H1 (cell line): ENCODE measurements around the gene ZNF521. TPM values are rescaled to one million over a fixed set of nuclear protein-coding genes. Genes with fewer than 3 reads are reported as not detected.

ENCODE experiments used
- SP2 ChIP-seq: IDR thresholded peaks from 2 replicates; pipeline ENCODE4 v1.6.1; 2012; ENCODE audit warnings: mild to moderate bottlenecking, low read length, inconsistent platforms
- SUZ12 ChIP-seq: fragments of 200-600 bp; sonication (generic); IDR thresholded peaks from 2 replicates; pipeline ENCODE4 v1.6.1; 2012; ENCODE audit warnings: mild to moderate bottlenecking, inconsistent platforms, low read length, moderate library complexity, mixed read lengths
- polyA plus RNA-seq, 7 experiments: library from polyadenylated mRNA; depleted of rRNA in 3 of 7; stranded (reverse) in 5 of 7; unstranded in 2 of 7; fragments of >200 nt in 5 of 7; fragments of 200-250 nt in 2 of 7; gene quantifications; 1 replicate in 5 of 7; 2 replicates in 1 of 7; 4 replicates in 1 of 7; pipeline versions ENCODE4 v1.2.1 to v1.2.3, GENCODE V29; 2011 to 2013; ENCODE audit warnings: missing spikeins in 2 of 7, mixed read lengths in 2 of 7
- total RNA-seq: library from RNA; stranded (reverse); fragmentation: NEBNext Ultra II Directional; extraction: Animal tissue kit (Norgen Biotek cat#: 25700); gene quantifications from 2 replicates; pipeline ENCODE4 v1.2.1, GENCODE V29; 2021
- TF ChIP-seq, protein P1 (sequence below): fragments of 300-600 bp; sonication (generic); IDR thresholded peaks from 2 replicates; pipeline ENCODE4 v1.7.1; 2012; ENCODE audit warnings: low read length, moderate library complexity, mild to moderate bottlenecking, inconsistent platforms; ENCODE audit not compliant: insufficient replicate concordance

The ZNF521 gene
- total and polyA plus RNA-seq, 2 of the 8 experiments (the other 6 are each of a cell fraction or from before 2014, with no cell fraction given), result 9.5 to 15.8 TPM

GRCh38 chr18:25314838-25315190 lies 37.2 kb downstream of the ZNF521 start (continued):
- TF ChIP-seq, protein P1, sequence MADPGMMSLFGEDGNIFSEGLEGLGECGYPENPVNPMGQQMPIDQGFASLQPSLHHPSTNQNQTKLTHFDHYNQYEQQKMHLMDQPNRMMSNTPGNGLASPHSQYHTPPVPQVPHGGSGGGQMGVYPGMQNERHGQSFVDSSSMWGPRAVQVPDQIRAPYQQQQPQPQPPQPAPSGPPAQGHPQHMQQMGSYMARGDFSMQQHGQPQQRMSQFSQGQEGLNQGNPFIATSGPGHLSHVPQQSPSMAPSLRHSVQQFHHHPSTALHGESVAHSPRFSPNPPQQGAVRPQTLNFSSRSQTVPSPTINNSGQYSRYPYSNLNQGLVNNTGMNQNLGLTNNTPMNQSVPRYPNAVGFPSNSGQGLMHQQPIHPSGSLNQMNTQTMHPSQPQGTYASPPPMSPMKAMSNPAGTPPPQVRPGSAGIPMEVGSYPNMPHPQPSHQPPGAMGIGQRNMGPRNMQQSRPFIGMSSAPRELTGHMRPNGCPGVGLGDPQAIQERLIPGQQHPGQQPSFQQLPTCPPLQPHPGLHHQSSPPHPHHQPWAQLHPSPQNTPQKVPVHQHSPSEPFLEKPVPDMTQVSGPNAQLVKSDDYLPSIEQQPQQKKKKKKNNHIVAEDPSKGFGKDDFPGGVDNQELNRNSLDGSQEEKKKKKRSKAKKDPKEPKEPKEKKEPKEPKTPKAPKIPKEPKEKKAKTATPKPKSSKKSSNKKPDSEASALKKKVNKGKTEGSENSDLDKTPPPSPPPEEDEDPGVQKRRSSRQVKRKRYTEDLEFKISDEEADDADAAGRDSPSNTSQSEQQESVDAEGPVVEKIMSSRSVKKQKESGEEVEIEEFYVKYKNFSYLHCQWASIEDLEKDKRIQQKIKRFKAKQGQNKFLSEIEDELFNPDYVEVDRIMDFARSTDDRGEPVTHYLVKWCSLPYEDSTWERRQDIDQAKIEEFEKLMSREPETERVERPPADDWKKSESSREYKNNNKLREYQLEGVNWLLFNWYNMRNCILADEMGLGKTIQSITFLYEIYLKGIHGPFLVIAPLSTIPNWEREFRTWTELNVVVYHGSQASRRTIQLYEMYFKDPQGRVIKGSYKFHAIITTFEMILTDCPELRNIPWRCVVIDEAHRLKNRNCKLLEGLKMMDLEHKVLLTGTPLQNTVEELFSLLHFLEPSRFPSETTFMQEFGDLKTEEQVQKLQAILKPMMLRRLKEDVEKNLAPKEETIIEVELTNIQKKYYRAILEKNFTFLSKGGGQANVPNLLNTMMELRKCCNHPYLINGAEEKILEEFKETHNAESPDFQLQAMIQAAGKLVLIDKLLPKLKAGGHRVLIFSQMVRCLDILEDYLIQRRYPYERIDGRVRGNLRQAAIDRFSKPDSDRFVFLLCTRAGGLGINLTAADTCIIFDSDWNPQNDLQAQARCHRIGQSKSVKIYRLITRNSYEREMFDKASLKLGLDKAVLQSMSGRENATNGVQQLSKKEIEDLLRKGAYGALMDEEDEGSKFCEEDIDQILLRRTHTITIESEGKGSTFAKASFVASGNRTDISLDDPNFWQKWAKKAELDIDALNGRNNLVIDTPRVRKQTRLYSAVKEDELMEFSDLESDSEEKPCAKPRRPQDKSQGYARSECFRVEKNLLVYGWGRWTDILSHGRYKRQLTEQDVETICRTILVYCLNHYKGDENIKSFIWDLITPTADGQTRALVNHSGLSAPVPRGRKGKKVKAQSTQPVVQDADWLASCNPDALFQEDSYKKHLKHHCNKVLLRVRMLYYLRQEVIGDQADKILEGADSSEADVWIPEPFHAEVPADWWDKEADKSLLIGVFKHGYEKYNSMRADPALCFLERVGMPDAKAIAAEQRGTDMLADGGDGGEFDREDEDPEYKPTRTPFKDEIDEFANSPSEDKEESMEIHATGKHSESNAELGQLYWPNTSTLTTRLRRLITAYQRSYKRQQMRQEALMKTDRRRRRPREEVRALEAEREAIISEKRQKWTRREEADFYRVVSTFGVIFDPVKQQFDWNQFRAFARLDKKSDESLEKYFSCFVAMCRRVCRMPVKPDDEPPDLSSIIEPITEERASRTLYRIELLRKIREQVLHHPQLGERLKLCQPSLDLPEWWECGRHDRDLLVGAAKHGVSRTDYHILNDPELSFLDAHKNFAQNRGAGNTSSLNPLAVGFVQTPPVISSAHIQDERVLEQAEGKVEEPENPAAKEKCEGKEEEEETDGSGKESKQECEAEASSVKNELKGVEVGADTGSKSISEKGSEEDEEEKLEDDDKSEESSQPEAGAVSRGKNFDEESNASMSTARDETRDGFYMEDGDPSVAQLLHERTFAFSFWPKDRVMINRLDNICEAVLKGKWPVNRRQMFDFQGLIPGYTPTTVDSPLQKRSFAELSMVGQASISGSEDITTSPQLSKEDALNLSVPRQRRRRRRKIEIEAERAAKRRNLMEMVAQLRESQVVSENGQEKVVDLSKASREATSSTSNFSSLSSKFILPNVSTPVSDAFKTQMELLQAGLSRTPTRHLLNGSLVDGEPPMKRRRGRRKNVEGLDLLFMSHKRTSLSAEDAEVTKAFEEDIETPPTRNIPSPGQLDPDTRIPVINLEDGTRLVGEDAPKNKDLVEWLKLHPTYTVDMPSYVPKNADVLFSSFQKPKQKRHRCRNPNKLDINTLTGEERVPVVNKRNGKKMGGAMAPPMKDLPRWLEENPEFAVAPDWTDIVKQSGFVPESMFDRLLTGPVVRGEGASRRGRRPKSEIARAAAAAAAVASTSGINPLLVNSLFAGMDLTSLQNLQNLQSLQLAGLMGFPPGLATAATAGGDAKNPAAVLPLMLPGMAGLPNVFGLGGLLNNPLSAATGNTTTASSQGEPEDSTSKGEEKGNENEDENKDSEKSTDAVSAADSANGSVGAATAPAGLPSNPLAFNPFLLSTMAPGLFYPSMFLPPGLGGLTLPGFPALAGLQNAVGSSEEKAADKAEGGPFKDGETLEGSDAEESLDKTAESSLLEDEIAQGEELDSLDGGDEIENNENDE, result no peak
- no peak for TF ChIP-seq SP2
- no peak for TF ChIP-seq SUZ12
